GM18907 (cell line): ENCODE results near the gene TSC22D3.

Source experiments
- ATAC-seq: cut with Tn5 transposase; IDR thresholded peaks from one replicate; pipeline ENCODE4 v1.9.1; 2021; ENCODE audit warnings: mild to moderate bottlenecking, moderate library complexity; ENCODE audit not compliant: unreplicated experiment

TSC22D3 gene

GRCh38 chrX:107763647-107764046 is 11.9 kb downstream of the TSC22D3 start:
- no peak for ATAC-seq

GRCh38 chrX:107760304-107761077 is 15.1 kb downstream of the TSC22D3 start:
- ATAC-seq = no peak

- no peak for ATAC-seq
Measured at GRCh38 chrX:107758231-107758766, 17.3 kb downstream of the TSC22D3 start.

GRCh38 chrX:107755721-107756120 is 19.9 kb downstream of the TSC22D3 start:
- ATAC-seq = no peak

- no peak for ATAC-seq
Measured at GRCh38 chrX:107753187-107753586, 22.4 kb downstream of the TSC22D3 start.

- ATAC-seq = no peak
Measured at GRCh38 chrX:107752714-107753113, 22.9 kb downstream of the TSC22D3 start.

GRCh38 chrX:107752043-107752442 is 23.5 kb downstream of the TSC22D3 start:
- no peak for ATAC-seq

GRCh38 chrX:107750861-107751445 is 24.6 kb downstream of the TSC22D3 start:
- ATAC-seq = no peak

- ATAC-seq = no peak
Measured at GRCh38 chrX:107750263-107750662, 25.3 kb downstream of the TSC22D3 start.

- no peak for ATAC-seq
Measured at GRCh38 chrX:107748506-107748905, 27.1 kb downstream of the TSC22D3 start.

GRCh38 chrX:107747596-107748161 is 27.9 kb downstream of the TSC22D3 start:
- ATAC-seq = no peak

GRCh38 chrX:107744868-107745267 is 30.7 kb downstream of the TSC22D3 start:
- ATAC-seq = no peak

GRCh38 chrX:107743995-107744394 is 31.6 kb downstream of the TSC22D3 start:
- no peak for ATAC-seq

- ATAC-seq = no peak
Measured at GRCh38 chrX:107742700-107743191, 32.8 kb downstream of the TSC22D3 start.

GRCh38 chrX:107741404-107741790 is 34.2 kb downstream of the TSC22D3 start:
- peak; percentile 24 for ATAC-seq

- no peak for ATAC-seq
Measured at GRCh38 chrX:107739541-107739940, 36.0 kb downstream of the TSC22D3 start.

GRCh38 chrX:107738768-107739167 is 36.8 kb downstream of the TSC22D3 start:
- no peak for ATAC-seq

GRCh38 chrX:107738272-107738671 is 37.3 kb downstream of the TSC22D3 start:
- ATAC-seq = no peak

- ATAC-seq = no peak
Measured at GRCh38 chrX:107736781-107737531, 38.6 kb downstream of the TSC22D3 start.

GRCh38 chrX:107734646-107735045 is 40.9 kb downstream of the TSC22D3 start:
- no peak for ATAC-seq

GRCh38 chrX:107733686-107734085 is 41.9 kb downstream of the TSC22D3 start:
- ATAC-seq = no peak
